GM19239 (cell line): ENCODE data around the gene GRWD1.

Experiments
- DNase-seq: peaks from one replicate; pipeline ENCODE4 v3.0.0; 2011; ENCODE audit warnings: low spot score; ENCODE audit not compliant: insufficient read length
- FAIRE-seq: peaks from 2 replicates; lab custom pipeline; 2011; peaks lifted over from hg19 to GRCh38; lab: Jason Lieb, UNC

Gene GRWD1

GRCh38 chr19:48419158-48419920 lies 26.4 kb upstream of the GRWD1 start:
- DNase-seq: no peak
- peak; percentile 79 for FAIRE-seq

- FAIRE-seq (no peak), DNase-seq (no peak)
Measured at GRCh38 chr19:48421548-48421947, 24.2 kb upstream of the GRWD1 start.

DNA sequence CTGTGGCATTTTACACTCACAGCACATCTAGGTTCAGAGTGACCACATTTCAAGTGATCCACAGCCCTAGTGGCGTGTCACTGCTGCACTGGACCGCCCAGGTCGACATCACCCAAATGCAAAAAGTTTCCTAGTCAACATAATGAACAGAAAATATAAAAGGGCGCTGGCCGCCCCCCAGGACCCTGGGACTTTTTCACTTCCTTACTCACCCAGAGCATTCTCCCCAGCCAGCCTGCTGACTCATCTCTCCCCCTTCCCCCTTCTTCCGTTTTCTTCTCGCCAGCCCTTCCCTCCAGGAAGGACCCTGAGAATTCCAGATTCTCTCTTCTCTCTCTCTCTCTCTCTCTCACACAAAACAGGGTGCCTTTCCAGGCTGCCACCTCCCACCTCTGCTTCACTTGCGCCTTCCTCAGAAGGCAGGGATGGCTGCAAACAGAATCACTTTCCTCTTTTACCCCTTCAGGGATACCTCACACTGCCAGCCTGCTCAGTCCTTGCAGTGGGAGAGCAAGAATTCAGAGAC lies 21.0 kb upstream of the GRWD1 start:
- no peak for DNase-seq

DNA sequence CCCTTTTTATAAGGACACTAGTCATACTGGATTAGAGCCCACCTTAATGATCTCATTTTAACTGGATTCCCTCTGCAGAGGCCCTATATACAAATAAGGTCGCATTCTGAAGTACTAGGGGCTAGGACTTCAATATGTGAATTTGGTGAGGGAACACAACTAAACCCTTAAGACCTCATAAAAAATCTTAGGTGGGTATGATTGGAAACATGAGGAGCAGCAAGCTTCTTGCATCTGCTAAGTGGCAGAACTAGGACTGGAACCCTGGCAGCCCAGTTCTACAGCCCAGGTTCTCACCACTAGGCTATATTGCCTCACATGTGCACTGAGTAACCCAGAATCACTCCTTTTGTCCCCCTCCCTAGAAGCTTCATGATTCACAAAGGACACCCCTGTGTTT lies 17.1 kb upstream of the GRWD1 start:
- DNase-seq (no peak), FAIRE-seq (no peak)

More for the DNA sequence above, 21.0 kb upstream of the GRWD1 start:
- no peak for FAIRE-seq

DNA sequence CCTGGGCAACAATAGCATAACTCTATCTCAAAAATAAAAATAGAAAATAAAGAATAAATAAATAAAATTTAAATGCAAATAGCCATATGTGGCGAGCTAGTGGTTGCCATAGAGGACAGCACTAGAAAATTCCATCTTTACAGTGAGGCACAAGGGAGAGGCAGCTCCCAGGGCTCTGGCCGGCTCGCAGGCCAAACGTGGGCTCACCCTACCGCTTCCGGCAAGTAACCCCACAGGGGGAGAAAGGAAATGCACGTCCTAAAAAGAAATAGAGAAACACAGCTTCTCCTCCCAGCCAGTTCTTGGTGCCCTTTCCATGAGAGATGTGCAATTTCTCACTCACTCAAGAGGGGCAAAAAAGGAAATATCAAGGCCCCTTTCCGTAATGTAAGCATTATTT lies 12.4 kb upstream of the GRWD1 start:
- no peak for FAIRE-seq

DNA sequence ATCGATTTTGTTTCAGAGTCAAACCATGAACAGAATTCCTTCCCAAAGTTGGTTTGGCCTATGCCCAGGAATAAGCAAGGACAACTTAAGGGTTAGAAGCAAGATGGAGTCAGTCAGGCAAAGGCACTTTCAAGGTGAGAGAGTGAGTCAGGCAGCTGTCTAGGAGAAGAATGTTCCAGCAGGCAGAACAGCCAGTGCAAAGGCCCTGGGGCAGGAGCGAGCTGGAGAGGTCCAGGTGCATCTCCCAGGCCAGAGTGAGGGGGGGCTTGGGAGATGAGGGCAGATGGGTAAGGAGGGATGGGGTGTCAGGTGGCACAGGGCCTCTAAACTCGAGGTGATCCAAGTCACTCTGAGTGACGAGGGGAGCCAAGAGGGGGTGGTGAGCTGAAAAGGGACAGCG lies 9.2 kb upstream of the GRWD1 start:
- FAIRE-seq (no peak), DNase-seq (no peak)

More for the DNA sequence above, 12.4 kb upstream of the GRWD1 start:
- DNase-seq: no peak

DNA sequence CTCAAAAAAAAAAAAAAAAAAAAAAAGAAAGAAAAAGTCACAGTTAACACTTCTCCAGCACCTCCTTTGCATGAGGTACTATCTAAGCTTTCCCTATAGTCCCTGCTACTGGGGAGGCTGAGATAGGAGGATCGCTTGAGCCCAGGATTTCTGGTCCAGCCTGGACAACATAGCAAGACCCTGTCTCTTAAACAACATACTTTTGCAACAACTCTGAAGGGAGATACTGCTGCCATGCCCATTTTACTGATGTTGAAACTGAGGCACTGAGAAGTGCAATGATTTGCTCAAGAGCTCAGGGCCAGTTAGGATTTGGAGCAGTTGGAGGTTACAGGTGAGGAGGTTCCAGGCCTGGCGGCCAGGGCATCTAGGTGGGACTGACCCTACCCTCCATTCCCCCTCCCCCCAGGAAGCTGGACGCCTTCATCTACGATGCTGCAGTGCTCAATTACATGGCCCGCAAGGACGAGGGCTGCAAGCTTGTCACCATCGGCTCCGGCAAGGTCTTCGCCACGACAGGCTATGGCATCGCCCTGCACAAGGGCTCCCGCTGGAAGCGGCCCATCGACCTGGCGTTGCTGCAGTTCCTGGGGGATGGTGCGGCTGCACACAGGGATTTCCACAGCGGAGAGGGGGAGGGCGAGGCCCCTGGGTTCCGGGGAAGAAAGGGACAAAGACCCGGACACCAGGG lies 4.3 kb upstream of the GRWD1 start:
- DNase-seq (no peak), FAIRE-seq (no peak)

GRCh38 chr19:48442116-48443035 lies 3.4 kb upstream of the GRWD1 start:
- no peak for FAIRE-seq
- no peak for DNase-seq

DNA sequence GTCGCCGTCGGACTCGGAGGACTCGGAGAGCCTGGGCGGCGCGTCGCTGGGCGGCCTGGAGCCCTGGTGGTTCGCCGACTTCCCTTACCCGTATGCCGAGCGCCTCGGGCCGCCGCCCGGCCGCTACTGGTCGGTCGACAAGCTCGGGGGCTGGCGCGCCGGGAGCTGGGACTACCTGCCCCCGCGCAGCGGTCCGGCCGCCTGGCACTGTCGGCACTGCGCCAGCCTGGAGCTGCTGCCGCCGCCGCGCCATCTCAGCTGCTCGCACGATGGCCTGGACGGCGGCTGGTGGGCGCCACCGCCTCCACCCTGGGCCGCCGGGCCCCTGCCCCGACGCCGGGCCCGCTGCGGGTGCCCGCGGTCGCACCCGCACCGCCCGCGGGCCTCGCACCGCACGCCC lies 2.5 kb upstream of the GRWD1 start:
- FAIRE-seq: no peak
- DNase-seq: no peak

GRCh38 chr19:48443731-48444128 lies 2.1 kb upstream of the GRWD1 start:
- DNase-seq (no peak), FAIRE-seq (no peak)

DNA sequence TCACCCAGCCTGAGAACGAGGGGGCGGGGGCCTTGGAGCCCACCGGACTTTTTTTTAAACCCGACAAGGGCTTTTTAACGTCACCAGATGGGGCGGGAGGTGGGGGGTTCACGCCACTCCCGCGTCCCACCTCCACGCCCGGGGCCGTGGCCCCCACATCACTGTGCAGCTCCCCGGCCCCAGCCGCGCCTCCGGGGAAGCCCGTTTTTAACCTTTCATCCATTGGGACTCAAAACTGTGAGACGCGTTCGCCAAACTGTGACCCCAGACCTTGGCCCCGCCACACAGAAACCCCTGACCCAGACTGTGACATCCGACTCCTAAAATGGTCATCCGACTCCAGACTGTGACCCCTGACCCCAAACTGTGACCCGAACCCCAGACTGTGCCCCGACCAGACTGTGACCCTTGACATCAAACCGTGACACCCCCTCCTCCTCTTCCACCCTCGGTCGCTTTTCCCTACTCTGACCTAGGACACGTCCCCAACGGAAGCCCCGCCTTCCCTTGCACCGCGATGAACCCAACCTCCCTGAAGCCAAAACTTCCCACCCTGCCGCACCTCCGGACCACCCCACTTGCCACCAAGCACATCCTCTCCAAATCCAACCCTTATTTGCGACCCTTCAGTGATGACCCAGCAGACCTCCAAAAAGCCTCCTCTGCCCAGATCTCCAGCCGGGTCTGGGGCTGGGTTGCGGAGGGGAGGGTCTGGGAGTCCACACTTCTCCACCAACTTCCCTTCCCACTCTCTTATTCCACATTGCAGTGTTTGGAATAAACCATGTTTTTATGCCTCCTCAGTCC lies 1.5 kb upstream of the GRWD1 start:
- DNase-seq (no peak), FAIRE-seq (no peak)

DNA sequence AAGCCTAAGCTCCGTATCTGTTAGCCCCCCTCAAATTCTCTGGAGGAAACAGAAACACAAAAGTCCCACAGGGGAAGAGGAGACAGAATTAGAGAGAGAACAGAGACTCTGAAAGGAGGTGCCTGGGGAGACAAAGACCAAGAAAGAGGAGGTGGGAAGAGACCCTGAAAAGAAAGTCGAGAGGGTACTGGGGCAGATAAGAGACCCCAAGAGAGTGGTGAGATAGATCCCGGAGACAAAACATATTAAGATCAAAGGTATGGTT lies 915 bp upstream of the GRWD1 start:
- no peak for FAIRE-seq
- no peak for DNase-seq

- FAIRE-seq: no peak
- no peak for DNase-seq
Measured at GRCh38 chr19:48445256-48445605, 552 bp upstream of the GRWD1 start.

DNA sequence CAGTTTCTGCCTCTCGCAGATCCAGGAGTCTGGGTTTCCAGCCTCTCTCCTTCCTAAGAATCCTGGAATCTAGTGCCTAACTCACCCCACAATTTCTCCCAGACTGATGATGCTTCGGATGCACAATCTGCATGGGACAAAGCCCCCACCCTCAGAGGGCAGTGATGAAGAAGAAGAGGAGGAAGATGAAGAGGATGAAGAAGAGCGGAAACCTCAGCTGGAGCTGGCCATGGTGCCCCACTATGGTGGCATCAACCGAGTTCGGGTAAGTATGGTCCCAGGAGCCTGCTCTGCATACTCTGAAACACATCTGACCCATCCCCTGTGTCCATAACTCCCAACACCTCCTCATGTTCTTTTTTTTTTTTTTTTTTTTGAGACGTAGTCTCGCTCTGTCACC lies 796 bp downstream of the GRWD1 start:
- DNase-seq (no peak), FAIRE-seq (no peak)

GRCh38 chr19:48448563-48448962 lies 2.8 kb downstream of the GRWD1 start:
- no peak for FAIRE-seq

DNA sequence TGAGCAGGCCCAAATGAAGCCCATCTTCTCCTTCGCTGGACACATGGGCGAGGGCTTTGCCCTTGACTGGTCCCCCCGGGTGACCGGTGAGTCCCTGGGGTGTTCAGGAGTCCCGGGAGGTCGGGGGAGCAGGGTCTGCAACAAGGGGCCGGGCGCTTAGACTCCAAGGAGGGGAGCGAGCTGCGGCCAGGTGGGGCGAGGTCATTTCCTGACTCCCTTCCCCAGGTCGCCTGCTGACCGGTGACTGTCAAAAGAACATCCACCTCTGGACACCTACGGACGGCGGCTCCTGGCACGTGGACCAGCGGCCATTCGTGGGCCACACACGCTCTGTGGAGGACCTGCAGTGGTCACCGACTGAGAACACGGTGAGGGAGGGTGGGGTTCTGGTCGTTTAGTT lies 4.7 kb downstream of the GRWD1 start:
- no peak for FAIRE-seq

More at GRCh38 chr19:48448563-48448962, 2.8 kb downstream of the GRWD1 start:
- no peak for DNase-seq

GRCh38 chr19:48450863-48451262 lies 5.1 kb downstream of the GRWD1 start:
- DNase-seq: no peak
- FAIRE-seq: no peak

More for the DNA sequence above, 4.7 kb downstream of the GRWD1 start:
- no peak for DNase-seq

- FAIRE-seq (no peak), DNase-seq (no peak)
Measured at GRCh38 chr19:48451624-48452023, 5.8 kb downstream of the GRWD1 start.

DNA sequence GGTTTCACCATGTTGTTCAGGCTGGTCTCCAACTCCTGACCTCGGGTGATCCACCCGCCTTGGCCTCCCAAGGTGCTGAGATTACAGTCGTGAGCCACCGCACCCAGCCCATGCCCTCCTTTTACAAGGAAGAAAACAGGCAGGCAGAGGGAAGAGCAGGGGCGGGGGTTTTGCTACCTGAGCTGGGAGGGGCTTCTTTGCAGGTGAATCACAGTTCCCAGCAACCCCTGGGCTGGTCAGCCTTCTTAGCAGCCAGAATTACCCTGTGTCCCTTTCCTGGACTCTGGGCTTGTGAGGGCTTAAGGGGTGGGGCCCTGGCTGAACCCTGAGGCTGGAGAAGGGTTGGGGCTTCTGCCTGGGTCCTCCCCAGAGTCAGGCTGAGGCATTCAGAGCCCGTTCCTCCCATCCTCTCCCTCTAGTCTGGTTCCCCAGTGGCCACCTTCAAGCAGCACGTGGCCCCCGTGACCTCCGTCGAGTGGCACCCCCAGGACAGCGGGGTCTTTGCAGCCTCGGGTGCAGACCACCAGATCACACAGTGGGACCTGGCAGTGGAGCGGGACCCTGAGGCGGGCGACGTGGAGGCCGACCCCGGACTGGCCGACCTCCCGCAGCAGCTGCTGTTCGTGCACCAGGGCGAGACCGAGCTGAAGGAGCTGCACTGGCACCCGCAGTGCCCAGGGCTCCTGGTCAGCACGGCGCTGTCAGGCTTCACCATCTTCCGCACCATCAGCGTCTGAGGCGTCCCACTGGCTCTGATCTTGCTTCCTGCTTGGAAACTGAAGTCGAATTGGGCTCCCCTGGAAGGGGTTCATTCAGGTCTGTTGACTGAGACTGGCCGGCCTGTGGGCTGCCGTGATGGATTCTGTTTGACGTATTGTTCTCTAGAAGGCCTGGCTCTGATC lies 6.8 kb downstream of the GRWD1 start:
- FAIRE-seq: no peak
- no peak for DNase-seq
